ENCODE results near the gene SELENOI. TPM values are rescaled to one million over a fixed set of nuclear protein-coding genes. Genes with fewer than 3 reads are reported as not detected.
"Not testable (repeated sequence)": the region's sequence is repeated elsewhere in the genome, so short reads cannot be mapped to it uniquely, and the experiment has no call there.

The SELENOI gene
- total RNA-seq, 1 experiment from 2014 or later, result 63.3 TPM

DNA sequence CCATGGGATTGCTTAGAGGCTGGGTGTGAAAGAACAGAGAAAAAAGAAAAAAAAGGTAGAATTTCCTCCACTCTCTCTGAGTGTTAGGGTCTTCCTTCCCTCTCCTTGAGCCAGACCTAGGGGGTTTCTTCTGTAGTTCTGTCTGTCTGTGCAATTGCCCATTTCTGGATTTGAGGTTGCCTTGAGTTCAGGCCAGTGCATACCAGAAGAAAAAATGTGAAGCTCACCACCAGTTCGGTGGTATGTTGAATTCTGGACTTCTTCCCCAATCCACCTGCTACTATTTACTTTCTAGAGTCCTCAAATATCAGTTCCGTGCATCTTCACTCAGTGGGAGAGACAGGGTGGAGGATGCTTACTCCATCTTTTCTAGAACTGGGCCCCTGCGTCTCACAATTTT, 15.3 kb upstream of the SELENOI start:
- ChIA-PET RAD21 (ENCODE audit: low non-redundant PET in 1 of 2, low total read pairs in 2 of 2, uncharacterized antibody in 2 of 2, unreplicated experiment in 2 of 2) (interaction anchor here in 1 of 2 experiments (0.6 kb wide), 1 partner anchor 158 kb away, joined by 4 read pairs; no protein-coding TSS in a partner anchor), CTCF (interaction anchor here (1.0 to 2.0 kb wide), 4 partner anchors 15 to 137 kb away, joined by 3 to 9 read pairs (median 4); partner anchors contain the start of gene SELENOI), POLR2A (no interaction called here)
- H3K9me2 ChIP-seq (ENCODE audit: insufficient read depth), result no peaks in the 10 kb centered on the region
- H3K4me3 ChIP-seq (replicated peaks in 1 of 2; ENCODE audit: low read depth in 1 of 2, low read length in 2 of 2), result no peak overlapping the region
- H3K4me1 ChIP-seq (ENCODE audit: control insufficient read depth in 1 of 2, insufficient read depth in 2 of 2, low read length in 2 of 2), result peaks cover 4 to 9% of the 10 kb centered on the region in 2 experiments; a peak in 3 of 4 replicates
- H3K27me3 ChIP-seq (ENCODE audit: insufficient read depth, low read length), result no peaks in the 10 kb centered on the region
- H3K9ac ChIP-seq (ENCODE audit: low read length), result no peak overlapping the region
- no peaks in the 10 kb centered on the region for H3K79me2 ChIP-seq (ENCODE audit: insufficient read depth, low read length)
- no peaks in the 10 kb centered on the region for H3K9me3 ChIP-seq (ENCODE audit: control insufficient read depth in 1 of 2, insufficient read depth in 1 of 2, low read depth in 1 of 2, low read length in 2 of 2)
- ATAC-seq (no peak), DNase-seq (ENCODE audit: low read depth, low spot score) (no peak)
- no TSS peak for BruUV-seq (replicated peaks)
- TF ChIP-seq FOSL1 (IDR thresholded peaks at IDR 0.05; ENCODE audit: low read depth) (no peak), ELF1 (IDR thresholded peaks at IDR 0.05; ENCODE audit: borderline replicate concordance, low read depth) (no peak), EZH2phosphoT487 (IDR thresholded peaks at IDR 0.05; ENCODE audit: borderline replicate concordance) (no peak), POLR2AphosphoS5 (IDR thresholded peaks at IDR 0.05; ENCODE audit: low read depth, low read length) (no peak)
- TF ChIP-seq, protein P1, sequence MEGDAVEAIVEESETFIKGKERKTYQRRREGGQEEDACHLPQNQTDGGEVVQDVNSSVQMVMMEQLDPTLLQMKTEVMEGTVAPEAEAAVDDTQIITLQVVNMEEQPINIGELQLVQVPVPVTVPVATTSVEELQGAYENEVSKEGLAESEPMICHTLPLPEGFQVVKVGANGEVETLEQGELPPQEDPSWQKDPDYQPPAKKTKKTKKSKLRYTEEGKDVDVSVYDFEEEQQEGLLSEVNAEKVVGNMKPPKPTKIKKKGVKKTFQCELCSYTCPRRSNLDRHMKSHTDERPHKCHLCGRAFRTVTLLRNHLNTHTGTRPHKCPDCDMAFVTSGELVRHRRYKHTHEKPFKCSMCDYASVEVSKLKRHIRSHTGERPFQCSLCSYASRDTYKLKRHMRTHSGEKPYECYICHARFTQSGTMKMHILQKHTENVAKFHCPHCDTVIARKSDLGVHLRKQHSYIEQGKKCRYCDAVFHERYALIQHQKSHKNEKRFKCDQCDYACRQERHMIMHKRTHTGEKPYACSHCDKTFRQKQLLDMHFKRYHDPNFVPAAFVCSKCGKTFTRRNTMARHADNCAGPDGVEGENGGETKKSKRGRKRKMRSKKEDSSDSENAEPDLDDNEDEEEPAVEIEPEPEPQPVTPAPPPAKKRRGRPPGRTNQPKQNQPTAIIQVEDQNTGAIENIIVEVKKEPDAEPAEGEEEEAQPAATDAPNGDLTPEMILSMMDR (IDR thresholded peaks at IDR 0.05 in 2 of 3, conservative IDR thresholded peaks at IDR 0.05 in 1 of 3; ENCODE audit: borderline replicate concordance in 1 of 3, insufficient read depth in 1 of 3, low read depth in 2 of 3, low read length in 2 of 3), result no peak
- H3K27ac ChIP-seq (ENCODE audit: low read depth, low read length), result no peak overlapping the region
- no peaks in the 10 kb centered on the region for H3K36me3 ChIP-seq (ENCODE audit: control insufficient read depth in 1 of 2, insufficient read depth in 2 of 2, low read length in 2 of 2)
- H3K4me2 ChIP-seq (ENCODE audit: low read length), result peak overlapping the region; percentile 15; the same call in 1 of the 2 replicates
- H2AFZ ChIP-seq (ENCODE audit: low read depth, low read length, poor library complexity, severe bottlenecking), result peak overlapping the region; percentile 5
- intact Hi-C loops (cut with micrococcal nuclease), result loop anchor here (2.0 kb wide), 1 partner anchor 96 kb away; no protein-coding TSS in a partner anchor
- no peaks in the 10 kb centered on the region for H4K20me1 ChIP-seq (ENCODE audit: insufficient read depth)

DNA sequence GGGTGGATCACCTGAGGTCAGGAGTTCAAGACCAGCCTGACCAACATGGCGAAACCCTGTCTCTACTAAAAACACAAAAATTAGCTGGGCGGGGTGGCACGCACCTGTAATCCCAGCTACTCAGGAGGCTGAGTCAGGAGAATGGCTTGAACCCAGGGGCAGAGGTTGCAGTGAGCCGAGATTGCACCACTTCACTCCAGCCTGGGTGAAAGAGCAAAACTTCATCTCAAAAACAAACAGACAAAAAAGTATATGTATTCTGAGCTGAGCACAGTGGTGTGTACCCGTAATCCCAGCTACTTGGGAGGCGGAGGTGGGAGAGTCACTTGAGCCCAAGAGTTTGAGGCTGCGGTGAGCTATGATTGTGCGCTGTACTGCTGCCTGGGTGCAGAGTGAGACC, 14.6 kb upstream of the SELENOI start:
- ChIA-PET CTCF (interaction anchor here (0.6 to 2.0 kb wide), 5 partner anchors 13 to 136 kb away, joined by 3 to 9 read pairs (median 3); partner anchors contain the start of gene SELENOI), RAD21 (ENCODE audit: low non-redundant PET in 1 of 2, low total read pairs in 2 of 2, uncharacterized antibody in 2 of 2, unreplicated experiment in 2 of 2) (interaction anchor here in 1 of 2 experiments (0.6 kb wide), 1 partner anchor 159 kb away, joined by 4 read pairs; no protein-coding TSS in a partner anchor), POLR2A (interaction anchor here (0.6 kb wide), 1 partner anchor 15 kb away, joined by 3 read pairs; the partner anchor contains the start of gene SELENOI)
- not testable (repeated sequence) for H4K20me1 ChIP-seq (ENCODE audit: insufficient read depth); BruUV-seq (replicated peaks); DNase-seq (ENCODE audit: low read depth, low spot score); H3K9me2 ChIP-seq (ENCODE audit: insufficient read depth); H2AFZ ChIP-seq (ENCODE audit: low read depth, low read length, poor library complexity, severe bottlenecking); H3K4me3 ChIP-seq (replicated peaks in 1 of 2; ENCODE audit: low read depth in 1 of 2, low read length in 2 of 2); H3K4me1 ChIP-seq (ENCODE audit: control insufficient read depth in 1 of 2, insufficient read depth in 2 of 2, low read length in 2 of 2); H3K79me2 ChIP-seq (ENCODE audit: insufficient read depth, low read length); H3K27me3 ChIP-seq (ENCODE audit: insufficient read depth, low read length); H3K4me2 ChIP-seq (ENCODE audit: low read length); H3K9me3 ChIP-seq (ENCODE audit: control insufficient read depth in 1 of 2, insufficient read depth in 1 of 2, low read depth in 1 of 2, low read length in 2 of 2); H3K9ac ChIP-seq (ENCODE audit: low read length); H3K27ac ChIP-seq (ENCODE audit: low read depth, low read length); H3K36me3 ChIP-seq (ENCODE audit: control insufficient read depth in 1 of 2, insufficient read depth in 2 of 2, low read length in 2 of 2); ATAC-seq
- intact Hi-C loops (cut with micrococcal nuclease), result loop anchor here (2.0 kb wide), 1 partner anchor 97 kb away; no protein-coding TSS in a partner anchor

Measured in HCT116 (cell line).